HG03280 (cell line): ENCODE data around the gene LRRC55.

Source experiments
- ATAC-seq: cut with Tn5 transposase; IDR thresholded peaks from one replicate; pipeline ENCODE4 v1.9.1; 2021; ENCODE audit warnings: mild to moderate bottlenecking, moderate library complexity; ENCODE audit not compliant: unreplicated experiment

LRRC55 gene

DNA sequence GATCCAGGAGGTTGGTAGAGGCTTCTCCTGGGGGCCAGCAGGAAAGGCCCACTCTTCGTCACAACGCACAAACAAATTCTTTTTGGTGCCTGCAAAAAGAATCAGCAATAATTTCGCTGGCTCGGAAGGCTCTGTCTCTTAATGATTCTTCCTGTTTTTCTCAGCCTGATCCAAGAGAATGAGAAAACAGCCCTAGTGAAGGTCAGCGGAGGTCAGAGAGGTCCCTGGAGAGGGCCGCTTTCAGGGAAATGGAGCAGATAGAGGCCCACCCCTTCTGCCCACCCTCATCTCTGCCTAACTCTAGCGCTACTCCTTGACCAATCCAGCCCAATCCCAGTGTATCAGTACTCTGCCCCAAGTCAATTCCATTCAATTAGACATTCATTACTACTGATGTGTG, 19.2 kb downstream of the LRRC55 start:
- no peak for ATAC-seq

DNA sequence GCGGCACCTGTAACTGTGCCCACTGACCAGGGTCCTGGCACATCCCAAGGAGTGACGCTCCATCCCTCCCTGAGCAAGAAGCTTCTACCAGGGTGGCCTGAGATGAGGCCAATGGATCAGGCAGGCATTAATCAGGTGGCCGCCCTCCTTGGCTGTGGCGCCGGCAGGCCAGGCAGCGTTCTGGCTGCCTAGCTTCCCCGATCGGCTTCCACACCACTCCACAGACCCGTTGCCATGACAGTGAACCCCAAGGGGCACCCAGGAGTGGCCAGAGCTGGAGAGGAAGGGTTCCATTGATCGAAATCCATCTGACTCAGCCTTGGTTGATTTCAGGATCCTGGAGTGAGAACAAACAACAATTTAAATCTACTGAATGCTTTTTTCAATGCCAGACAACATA, 20.5 kb downstream of the LRRC55 start:
- ATAC-seq = no peak

DNA sequence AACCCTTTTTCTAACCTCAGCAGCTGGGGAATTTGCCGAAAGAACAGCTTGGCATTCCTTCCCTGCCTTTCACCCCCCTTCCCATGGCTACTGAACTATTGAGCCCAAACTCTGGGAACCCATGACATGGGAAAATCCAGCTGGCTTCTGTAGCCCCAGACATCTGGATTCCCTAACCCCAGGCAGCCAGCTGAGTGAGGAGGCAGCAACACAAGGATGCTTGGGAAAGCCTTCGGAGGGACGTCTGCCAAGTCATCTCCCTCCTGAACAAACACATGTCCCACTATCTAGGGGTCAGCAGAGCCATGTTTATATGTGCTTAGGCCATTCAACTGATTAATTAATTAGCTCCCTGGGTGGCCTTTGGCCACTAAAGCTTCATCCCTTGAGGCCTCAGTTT, 21.6 kb downstream of the LRRC55 start:
- ATAC-seq = no peak

DNA sequence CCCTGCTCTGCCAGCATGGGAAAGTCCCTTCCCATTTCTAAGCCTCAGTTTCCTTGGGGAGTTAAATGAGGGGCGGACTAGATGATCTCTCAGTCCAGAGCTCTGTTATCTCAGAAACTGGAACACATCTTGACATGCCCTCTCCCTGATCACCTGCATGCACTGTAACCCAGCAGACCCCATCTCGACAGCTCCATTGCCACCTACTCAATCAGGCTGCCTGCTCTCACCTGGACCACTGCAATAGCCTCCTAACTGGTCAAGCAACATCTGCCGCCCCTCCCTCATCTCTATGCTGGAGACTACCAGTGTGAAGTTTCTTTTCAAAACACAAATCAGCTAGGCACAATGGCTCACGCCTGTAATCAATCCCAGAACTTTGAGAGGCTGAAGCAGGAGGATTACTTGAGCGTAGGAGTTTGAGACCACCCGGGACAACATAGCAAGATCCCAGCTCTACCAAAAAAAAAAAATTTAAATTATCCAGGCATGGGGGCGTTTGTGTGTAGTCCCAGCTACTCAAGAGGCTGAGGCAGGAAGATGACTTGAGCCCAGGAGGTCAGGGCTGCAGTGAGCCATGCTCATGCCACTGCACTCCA, 22.2 kb downstream of the LRRC55 start:
- ATAC-seq = no peak

DNA sequence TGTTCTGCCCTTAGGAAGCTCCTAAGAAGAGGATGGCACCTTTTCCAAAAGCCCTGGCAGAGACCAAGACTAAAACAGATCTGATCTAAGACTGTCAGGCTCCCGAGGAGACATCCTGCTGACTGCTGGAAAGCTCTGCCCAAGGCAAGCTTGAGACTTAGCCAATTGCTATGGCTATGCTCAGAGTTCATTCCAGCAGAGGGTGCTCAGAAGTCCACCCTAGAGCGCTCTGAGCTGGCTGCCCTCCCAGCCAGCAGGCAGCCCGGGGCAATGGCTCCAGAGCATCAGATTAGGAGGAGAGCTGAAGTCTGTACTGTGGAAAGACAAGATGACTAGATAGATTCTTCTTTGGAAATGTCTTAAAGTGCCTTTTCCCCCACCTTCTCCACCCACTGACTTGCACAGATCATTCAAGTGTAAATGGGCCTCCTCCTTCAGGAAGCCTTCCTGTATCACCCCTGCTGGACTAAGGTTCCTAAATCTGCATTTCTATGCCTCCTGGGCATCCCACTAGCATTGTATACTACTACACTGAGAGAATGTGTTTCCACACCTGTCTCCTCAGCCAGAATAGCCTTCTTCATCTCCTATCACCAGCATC, 23.4 kb downstream of the LRRC55 start:
- ATAC-seq = no peak

DNA sequence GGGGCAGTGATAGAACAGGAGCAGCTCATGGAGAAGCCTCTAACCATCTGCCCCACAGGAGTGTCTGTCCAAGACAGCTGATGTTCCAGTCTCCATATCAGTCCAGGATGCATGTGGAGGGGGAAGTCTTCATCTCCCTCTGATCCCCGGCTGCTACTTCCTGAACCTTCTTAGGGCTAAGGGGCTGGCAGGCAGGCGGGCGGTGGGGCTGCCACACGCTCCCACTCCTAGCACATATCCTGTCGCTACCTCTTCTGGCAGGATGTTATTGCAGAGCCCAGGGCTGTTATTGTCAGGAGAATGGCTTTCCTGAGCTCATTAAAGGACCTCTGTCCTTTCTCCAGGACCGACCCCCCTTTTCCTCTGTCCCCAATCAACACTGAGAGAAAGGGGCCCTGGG, 25.4 kb downstream of the LRRC55 start:
- no peak for ATAC-seq

DNA sequence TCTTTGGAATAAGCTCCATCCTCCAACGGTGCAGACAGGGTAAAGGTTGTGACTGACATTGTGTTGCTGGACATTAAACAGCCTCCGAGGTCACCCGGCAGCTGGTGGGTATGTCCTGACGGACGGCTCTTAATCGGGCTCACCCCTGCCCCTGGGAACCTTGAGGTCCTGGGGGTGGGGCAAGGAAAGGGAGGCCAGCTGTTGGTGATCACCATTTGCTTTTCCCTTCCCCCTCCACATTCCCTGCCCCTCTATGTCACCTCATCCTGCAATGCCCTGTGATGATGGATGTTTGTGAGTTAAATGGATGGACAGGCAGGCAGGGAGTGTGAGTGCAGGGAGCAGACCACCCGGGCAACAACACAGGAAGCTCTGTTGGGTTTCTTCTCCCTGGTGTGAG, 29.0 kb downstream of the LRRC55 start:
- no peak for ATAC-seq

DNA sequence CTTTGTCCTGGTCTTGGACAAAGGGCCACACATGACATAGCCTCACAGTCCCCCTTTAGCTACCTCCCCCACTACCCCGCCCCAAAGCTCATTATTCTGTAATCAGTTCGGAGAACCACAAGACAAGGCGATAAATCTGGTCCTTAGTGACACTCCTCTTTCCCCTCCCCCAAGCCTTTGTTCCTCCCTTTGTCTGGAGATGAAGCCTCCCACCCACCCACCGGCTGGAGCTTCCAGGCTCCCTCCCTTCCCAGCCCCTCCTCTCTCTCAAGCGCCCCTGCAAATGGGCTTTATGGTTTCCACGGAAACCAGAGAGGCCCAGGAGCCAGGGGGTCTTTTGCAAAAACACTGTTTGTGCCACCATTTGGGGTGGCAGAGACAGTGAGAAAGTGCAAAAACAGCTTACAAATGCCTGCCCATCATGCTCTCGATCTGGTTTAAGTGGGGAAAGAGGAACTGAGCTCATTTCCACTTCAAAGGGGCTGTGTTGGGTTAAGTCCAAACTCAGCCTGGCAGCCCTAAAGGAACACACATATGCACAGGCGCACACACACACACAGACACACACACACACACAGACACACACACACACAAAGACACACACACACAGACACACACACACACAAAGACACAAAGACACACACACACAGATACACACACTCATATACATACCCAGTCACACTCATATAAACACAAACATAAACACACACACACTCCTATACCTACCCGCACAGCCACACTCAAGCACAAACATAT, 31.8 kb downstream of the LRRC55 start:
- ATAC-seq = no peak

DNA sequence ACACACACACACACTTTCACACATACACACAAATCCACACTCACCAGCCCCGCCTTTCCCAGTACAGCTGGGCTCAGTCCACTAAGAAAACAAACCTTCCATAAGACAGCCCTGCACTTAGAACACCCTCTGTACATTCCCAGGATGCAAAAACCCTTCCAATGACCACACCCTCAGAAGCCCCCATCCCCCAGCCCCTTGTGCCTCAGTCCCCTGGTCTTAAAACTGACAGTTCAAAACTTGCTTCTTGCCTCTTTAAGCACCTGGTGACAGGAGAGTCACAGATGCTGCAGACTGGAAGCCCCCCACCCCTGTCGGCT, 32.3 kb downstream of the LRRC55 start:
- no peak for ATAC-seq

DNA sequence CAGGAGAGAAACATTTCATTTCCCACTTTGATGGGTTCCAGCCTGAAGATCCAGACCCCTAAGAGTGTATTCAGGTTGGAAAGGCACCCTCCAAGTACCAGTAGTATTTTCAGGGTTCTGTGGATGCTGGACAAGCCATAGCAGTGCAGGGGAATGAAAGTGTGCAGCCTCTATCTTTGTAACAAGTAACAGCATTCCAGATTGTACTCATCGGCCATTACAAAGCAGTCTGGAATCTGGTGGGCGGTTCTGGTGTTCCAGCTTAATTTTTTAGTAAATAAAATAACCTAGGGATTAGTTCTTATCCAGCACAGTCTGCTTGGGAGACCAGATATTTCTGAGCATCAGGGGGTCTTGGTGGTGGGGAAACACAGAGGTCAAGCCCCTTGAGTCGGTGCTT, 32.7 kb downstream of the LRRC55 start:
- ATAC-seq = no peak

DNA sequence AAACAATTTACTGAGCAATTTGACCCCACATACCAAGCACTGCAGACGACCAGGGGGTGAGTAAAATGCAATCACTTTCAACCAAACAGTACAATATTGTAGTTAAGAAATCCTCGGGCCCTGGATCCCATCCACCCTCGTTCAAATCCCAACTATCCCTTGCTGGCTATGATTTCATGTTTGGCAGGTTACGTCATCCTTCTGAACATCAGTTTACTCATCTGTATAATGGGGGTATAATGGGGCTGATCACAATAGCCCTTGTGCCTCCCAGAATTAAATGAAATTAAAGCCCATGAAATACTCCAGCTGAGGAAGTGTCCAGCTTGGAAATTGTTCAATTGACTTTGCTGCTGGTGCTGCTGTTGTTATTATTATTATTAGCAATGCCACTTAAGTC, 34.7 kb downstream of the LRRC55 start:
- no peak for ATAC-seq

DNA sequence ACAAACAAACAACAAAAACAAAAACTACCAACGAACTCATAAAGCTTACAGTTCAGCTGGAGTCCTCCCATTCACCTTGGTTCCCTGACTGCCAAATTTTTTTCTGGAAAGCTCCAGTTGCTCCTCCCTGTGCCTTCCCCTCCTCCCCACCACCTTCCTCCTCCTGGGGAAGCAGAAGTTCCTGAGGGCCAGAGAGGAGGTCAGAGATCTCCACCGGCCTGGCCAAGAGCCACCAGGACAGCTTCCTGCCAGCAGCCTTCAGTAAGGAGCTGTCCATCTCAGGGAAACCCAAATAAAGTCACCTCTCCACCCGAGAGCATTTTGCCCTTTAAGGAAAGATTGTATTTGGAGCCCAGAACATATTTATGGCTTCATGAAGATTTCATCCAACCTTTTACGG, 35.3 kb downstream of the LRRC55 start:
- no peak for ATAC-seq

DNA sequence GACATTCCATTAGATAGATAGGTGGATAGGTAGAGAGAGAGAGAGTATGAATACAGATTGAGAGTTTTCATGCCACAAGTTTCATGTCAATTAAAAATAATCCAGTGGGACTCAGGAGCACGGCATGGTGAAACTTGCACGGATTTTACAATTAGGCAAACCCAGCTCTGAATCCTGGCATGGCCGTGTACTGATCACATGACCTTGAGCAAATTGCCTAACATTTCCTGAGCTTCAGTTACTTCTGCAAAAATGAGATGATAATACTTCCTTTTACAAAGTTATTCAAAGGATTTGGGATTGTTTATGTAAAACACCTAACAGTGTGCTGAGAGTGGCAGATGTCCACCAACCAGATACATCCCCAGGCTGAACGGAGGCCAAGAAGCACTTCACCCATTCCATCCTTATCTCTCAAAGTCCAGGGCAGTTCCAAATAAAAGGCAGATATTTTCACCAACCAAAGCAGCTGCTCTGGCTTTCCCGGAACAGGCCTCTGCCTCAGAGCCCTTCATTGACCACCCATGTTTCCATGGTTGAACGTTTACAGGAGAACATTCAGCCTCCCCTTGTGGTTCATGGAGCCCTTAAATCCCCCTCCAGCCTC, 37.4 kb downstream of the LRRC55 start:
- no peak for ATAC-seq

DNA sequence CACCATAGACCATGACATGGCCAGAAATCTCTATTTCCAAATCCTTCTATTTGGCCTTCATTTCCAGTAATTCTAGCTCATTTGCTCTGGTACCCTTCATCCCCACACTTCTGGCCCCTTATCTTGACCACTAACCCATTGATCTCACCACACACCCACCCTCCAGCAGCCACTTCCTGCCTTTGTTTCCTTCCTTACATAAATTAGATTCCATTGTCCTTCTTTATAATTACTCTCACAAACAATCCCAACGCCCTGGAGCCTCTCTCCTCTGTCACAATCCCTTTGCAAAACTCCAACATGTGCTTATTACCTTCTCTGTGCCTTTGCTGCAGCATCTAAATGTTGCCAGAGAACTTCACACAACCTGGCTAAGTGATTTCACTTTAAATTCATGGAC, 40.5 kb downstream of the LRRC55 start:
- ATAC-seq = no peak

DNA sequence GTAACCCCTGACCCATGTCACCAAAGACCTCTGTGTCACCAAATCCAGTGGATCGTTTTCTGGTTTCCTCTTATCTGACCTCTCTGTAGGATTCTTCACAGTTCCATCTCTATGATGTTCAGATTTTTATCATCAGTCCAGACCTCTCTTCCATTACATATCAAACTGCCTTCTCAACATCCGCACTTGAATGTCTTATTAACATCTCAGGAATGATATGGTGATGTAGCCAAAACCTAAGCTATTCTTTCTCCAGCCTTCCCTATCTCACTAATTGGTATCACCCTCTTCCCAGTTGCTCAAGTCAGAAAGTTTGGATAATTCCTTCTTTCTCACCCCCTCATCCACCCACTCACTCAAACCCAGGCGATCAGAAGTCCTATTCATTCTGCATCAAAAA, 41.8 kb downstream of the LRRC55 start:
- no peak for ATAC-seq

DNA sequence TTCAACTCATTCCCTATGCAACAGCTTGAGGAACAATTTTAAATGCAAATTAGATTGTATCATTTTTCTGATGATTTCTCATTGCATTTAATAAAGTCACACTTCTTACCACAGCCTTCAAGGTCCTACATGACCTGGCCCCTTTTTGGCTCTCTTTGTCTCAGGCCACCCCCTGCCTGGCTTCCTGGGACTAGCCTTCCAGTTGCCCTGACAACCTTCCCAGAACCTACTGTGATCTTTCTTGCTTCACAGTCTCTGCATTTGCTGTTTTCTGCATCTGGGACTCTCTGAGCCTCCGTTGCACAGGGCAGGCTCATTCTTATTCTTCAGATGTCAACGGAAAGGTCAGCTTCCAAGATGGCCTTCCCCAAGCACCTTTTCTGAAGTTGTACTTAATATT, 42.4 kb downstream of the LRRC55 start:
- no peak for ATAC-seq

DNA sequence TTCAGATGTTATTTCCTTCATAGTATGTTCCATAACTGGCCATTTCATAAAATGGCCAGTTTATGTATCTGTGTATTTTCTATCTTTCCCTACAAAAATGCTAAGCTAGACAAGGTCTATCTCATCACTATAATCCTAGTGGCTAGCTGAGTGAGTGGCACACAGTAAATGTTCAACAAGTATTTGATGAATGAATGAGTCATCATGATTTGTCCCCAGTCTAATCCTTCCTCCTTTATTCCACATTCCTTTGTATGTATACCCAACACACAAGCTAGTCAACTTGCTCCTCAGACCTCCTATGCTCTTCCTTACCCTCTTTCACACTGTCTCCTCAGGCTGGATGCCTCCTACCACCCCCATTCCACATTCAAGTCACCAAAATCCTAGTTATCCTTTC, 42.8 kb downstream of the LRRC55 start:
- no peak for ATAC-seq

DNA sequence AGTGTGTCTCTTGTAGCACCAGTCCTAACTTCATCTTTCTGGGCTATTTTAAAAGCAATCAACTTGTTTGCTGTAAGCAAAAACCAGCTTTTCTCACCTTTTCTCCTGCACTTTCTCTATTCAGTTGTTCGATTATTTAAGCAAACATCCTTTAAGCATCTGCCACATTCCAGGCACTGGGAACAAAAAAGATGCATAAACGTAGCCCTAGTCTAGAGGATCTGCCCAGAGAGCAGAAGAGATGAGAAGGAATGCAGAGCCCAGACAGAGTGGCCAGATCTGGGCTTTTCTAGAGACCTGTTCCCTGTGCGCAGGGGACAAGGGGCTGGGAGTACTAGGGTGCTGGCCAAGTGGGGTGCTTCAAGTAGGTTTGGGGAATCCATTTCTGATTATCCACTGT, 46.8 kb downstream of the LRRC55 start:
- ATAC-seq = no peak

DNA sequence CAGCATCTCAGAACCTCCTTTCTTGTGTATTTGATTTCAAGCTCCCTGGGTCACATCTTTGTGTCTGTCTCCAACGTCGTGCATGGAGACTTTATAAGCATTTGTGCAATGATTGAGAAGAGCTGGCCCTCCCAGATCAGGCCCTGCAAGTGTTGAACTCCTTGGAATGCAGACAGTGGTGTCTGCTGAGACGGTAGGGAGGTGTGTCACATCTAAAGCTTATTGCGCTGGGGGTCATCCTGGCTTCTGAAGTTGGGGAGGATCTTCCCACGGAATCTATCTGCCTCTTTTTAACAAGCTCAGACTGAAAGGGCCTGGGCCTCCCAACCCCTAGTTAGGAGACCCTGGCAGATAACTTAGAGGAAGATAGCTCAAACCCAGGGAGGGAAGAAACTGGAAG, 48.6 kb downstream of the LRRC55 start:
- ATAC-seq = no peak

DNA sequence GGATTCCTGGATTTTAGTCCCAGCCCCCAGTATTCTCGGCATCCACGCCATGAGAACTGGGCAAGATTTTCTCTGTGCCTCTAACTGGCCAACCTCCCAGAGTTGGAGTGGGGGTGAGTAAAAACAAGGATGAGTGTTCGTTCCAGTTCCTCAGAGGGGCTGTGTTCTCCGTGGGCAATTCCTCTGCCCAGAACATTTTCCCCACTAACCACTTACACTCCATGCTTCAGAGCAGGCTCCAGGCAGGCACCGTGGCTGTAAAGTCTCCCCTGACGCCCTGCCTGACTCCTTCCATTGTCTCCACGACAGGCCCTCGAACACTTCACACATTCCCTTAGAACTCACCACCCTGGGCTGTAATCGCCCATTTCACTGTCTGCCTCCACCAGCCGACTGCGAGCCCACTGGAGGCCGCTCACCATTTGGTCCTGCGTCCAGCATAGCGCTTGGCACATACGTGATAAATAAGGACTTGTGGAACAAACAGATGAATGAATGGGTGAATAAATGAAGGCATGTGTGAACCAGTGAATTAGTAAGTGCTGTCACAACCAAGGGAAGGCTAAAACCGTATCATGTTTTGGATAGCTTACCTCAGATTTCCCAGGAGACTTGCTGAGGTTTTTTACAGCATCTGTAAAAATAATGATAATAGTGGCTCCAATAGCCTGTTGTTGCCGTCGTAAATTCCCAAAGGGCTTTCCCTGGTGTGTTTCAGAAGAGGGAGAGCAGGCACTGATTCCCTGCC, 49.2 kb downstream of the LRRC55 start:
- ATAC-seq = no peak

DNA sequence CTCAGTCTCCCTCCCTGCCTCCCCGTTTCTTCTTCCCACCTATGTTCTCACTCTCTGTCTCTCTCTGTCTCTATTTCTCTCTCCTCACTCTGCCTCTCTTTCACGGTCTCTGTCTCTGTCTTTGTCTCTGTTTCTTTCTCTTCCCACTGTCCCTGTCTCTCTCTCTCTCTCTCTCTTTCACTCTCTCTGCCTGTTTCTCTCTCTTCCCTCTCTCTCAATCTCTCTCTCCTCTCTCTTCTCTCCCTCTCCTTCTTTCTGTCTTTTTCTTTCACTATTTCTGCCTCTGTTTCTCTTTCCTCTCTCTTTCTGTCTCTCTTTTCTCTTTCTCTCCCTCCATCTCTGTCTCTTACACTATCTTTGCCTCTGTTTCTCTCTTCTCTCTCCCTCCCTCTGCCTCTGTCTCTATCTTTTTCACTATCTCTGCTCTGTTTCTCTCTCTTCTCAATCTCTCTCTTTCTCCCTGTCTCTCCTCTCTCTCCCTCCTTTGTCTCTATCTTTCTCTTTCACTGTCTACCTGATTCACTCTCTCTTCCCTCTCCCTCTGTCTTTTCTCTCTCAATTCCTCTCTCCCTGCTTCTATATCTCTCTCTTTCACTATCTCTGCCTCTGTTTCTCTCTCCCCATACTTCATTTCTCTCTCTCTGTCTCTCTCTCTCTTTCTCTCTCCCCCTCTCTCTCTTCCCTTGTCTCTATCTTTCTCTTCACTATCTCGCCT, 49.9 kb downstream of the LRRC55 start:
- ATAC-seq = no peak
